Neural progenitor cell (in vitro differentiated cells): ENCODE measurements around the gene ITSN1. TPM values are rescaled to one million over a fixed set of nuclear protein-coding genes. Genes with fewer than 3 reads are reported as not detected.

Experiments used
- DNase-seq: peaks from one replicate; pipeline ENCODE4 v3.0.0-alpha.2; 2016; ENCODE audit warnings: low spot score
- H2AFZ ChIP-seq: fragments of 200-600 bp; sonication (generic); replicated peaks from 2 replicates; pipeline ENCODE4 v1.6.1; 2016; ENCODE audit warnings: antibody characterized with exemption
- H3F3A ChIP-seq: fragments of 200-600 bp; sonication (generic); 2 replicates; pipeline ENCODE4 v1.6.1; 2016; ENCODE audit warnings: antibody characterized with exemption, low read depth
- H3K27ac ChIP-seq: fragments of 200-600 bp; sonication (generic); 2 replicates; pipeline ENCODE4 v1.5.1; 2016; ENCODE audit warnings: mild to moderate bottlenecking
- H3K27me3 ChIP-seq: fragments of 200-600 bp; sonication (generic); 2 replicates; pipeline ENCODE4 v1.6.1; 2016; ENCODE audit warnings: mild to moderate bottlenecking, moderate library complexity
- H3K36me3 ChIP-seq: fragments of 200-600 bp; sonication (generic); 2 replicates; pipeline ENCODE4 v1.5.1; 2016
- H3K4me1 ChIP-seq: fragments of 200-600 bp; sonication (generic); 2 replicates; pipeline ENCODE4 v1.6.1; 2016; ENCODE audit warnings: mixed run types
- H3K4me2 ChIP-seq: fragments of 200-600 bp; sonication (generic); 2 replicates; pipeline ENCODE4 v1.6.1; 2016
- H3K4me3 ChIP-seq: fragments of 200-600 bp; sonication (generic); 2 replicates; pipeline ENCODE4 v1.5.1; 2016
- H3K79me2 ChIP-seq: fragments of 200-600 bp; sonication (generic); 2 replicates; pipeline ENCODE4 v1.6.1; 2016; ENCODE audit warnings: low read depth
- H3K9ac ChIP-seq: fragments of 200-600 bp; sonication (generic); 2 replicates; pipeline ENCODE4 v1.6.1; 2016
- H3K9me3 ChIP-seq: fragments of 200-600 bp; sonication (generic); 2 replicates; pipeline ENCODE4 v1.5.1; 2016; ENCODE audit warnings: low read depth
- H4K20me1 ChIP-seq: fragments of 200-600 bp; sonication (generic); 2 replicates; pipeline ENCODE4 v1.6.1; 2016; ENCODE audit warnings: low read depth
- H3K27ac Mint-ChIP-seq: 3 replicates; pipeline ENCODE4 v1.8.0; 2021; ENCODE audit warnings: mixed read lengths
- H3K27me3 Mint-ChIP-seq: 2 replicates; pipeline ENCODE4 v1.8.0; 2022; ENCODE audit warnings: low read depth, mild to moderate bottlenecking, inconsistent platforms, moderate library complexity, mixed read lengths; ENCODE audit not compliant: insufficient read depth
- H3K36me3 Mint-ChIP-seq: 3 replicates; pipeline ENCODE4 v1.8.0; 2021; ENCODE audit warnings: mixed read lengths
- H3K4me1 Mint-ChIP-seq: 3 replicates; pipeline ENCODE4 v1.8.0; 2021; ENCODE audit warnings: mixed read lengths
- H3K4me3 Mint-ChIP-seq: 3 replicates; pipeline ENCODE4 v1.8.0; 2021; ENCODE audit warnings: mild to moderate bottlenecking, moderate library complexity, mixed read lengths
- H3K9me3 Mint-ChIP-seq: 3 replicates; pipeline ENCODE4 v1.8.0; 2020; ENCODE audit warnings: mixed read lengths
- CTCF ChIP-seq: fragments of 200-600 bp; sonication (generic); IDR thresholded peaks from 2 replicates; pipeline ENCODE4 v1.5.1; 2017; ENCODE audit warnings: antibody characterized with exemption, mild to moderate bottlenecking
- EZH2 ChIP-seq: fragments of 200-600 bp; sonication (generic); IDR thresholded peaks from 2 replicates; pipeline ENCODE4 v1.6.1; 2017; ENCODE audit warnings: antibody characterized with exemption, mild to moderate bottlenecking, moderate library complexity
- EZH2phosphoT487 ChIP-seq: fragments of 200-600 bp; sonication (generic); IDR thresholded peaks from 2 replicates; pipeline ENCODE4 v1.6.1; 2017; ENCODE audit warnings: antibody characterized with exemption
- total RNA-seq: library from RNA; depleted of rRNA; stranded (reverse); fragments of >200 nt; gene quantifications from 2 replicates; pipeline ENCODE4 v1.2.3, GENCODE V29; 2015; ENCODE audit warnings: low replicate concordance

Gene ITSN1
- total RNA-seq, 1 donor from 2014 or later: 136 TPM

- Histone ChIP-seq H3K27ac (no peak overlapping the region), H3K4me1 (peaks cover 4% of the 10 kb centered on the region)
- TF ChIP-seq EZH2 (no peak), EZH2phosphoT487 (no peak), CTCF (no peak)
Measured at GRCh38 chr21:33880626-33881025, 238.3 kb downstream of the ITSN1 start.

GRCh38 chr21:33881689-33882440 lies 239.6 kb downstream of the ITSN1 start:
- Histone ChIP-seq H3K4me3 (no peak overlapping the region), H3K9ac (no peak overlapping the region), H4K20me1 (no peaks in the 10 kb centered on the region), H3K9me3 (no peaks in the 10 kb centered on the region), H2AFZ (no peak overlapping the region), H3K27me3 (no peaks in the 10 kb centered on the region), H3K27ac (no peak overlapping the region), H3K36me3 (no peaks in the 10 kb centered on the region), H3F3A (peaks cover 3% of the 10 kb centered on the region), H3K4me1 (peaks cover 4% of the 10 kb centered on the region), H3K4me2 (no peak overlapping the region), H3K79me2 (no peaks in the 10 kb centered on the region)
- H3K4me1 Mint-ChIP-seq: peaks cover 19% of the 10 kb centered on the region
- no peak overlapping the region for H3K4me3 Mint-ChIP-seq
- peaks cover 14% of the 10 kb centered on the region for H3K27me3 Mint-ChIP-seq
- peaks cover 2% of the 10 kb centered on the region for H3K36me3 Mint-ChIP-seq
- TF ChIP-seq EZH2 (no peak), CTCF (no peak), EZH2phosphoT487 (no peak)
- DNase-seq: no peak
- no peaks in the 10 kb centered on the region for H3K9me3 Mint-ChIP-seq
- no peak overlapping the region for H3K27ac Mint-ChIP-seq

More at GRCh38 chr21:33880626-33881025, 238.3 kb downstream of the ITSN1 start:
- no peak overlapping the region for H3K9ac ChIP-seq
- Mint-ChIP-seq H3K9me3 (no peaks in the 10 kb centered on the region), H3K36me3 (peaks cover 2% of the 10 kb centered on the region), H3K4me1 (peaks cover 19% of the 10 kb centered on the region), H3K27me3 (peaks cover 14% of the 10 kb centered on the region), H3K27ac (no peak overlapping the region), H3K4me3 (no peak overlapping the region)
- H4K20me1 ChIP-seq: no peaks in the 10 kb centered on the region
- no peak for DNase-seq
- H3F3A ChIP-seq: peaks cover 3% of the 10 kb centered on the region
- H3K4me2 ChIP-seq: no peak overlapping the region
- no peaks in the 10 kb centered on the region for H3K9me3 ChIP-seq
- H3K4me3 ChIP-seq: no peak overlapping the region
- no peaks in the 10 kb centered on the region for H3K27me3 ChIP-seq
- H3K36me3 ChIP-seq: no peaks in the 10 kb centered on the region
- H3K79me2 ChIP-seq: no peaks in the 10 kb centered on the region
- no peak overlapping the region for H2AFZ ChIP-seq

GRCh38 chr21:33883118-33883517 lies 240.8 kb downstream of the ITSN1 start:
- Mint-ChIP-seq H3K27me3 (peaks cover 12% of the 10 kb centered on the region), H3K36me3 (peaks cover 2% of the 10 kb centered on the region), H3K4me3 (no peak overlapping the region), H3K9me3 (no peaks in the 10 kb centered on the region), H3K27ac (no peak overlapping the region), H3K4me1 (peaks cover 19% of the 10 kb centered on the region)
- H3K9ac ChIP-seq: no peak overlapping the region
- H3K36me3 ChIP-seq: no peaks in the 10 kb centered on the region
- H3K27ac ChIP-seq: no peak overlapping the region
- H3K4me2 ChIP-seq: no peak overlapping the region
- H2AFZ ChIP-seq: no peak overlapping the region
- H3K9me3 ChIP-seq: no peaks in the 10 kb centered on the region
- peaks cover 6% of the 10 kb centered on the region for H3K4me1 ChIP-seq
- no peak overlapping the region for H3K4me3 ChIP-seq
- peaks cover 3% of the 10 kb centered on the region for H3F3A ChIP-seq
- H4K20me1 ChIP-seq: no peaks in the 10 kb centered on the region
- no peaks in the 10 kb centered on the region for H3K27me3 ChIP-seq
- DNase-seq: no peak
- H3K79me2 ChIP-seq: no peaks in the 10 kb centered on the region
- no peak for TF ChIP-seq EZH2phosphoT487
- TF ChIP-seq CTCF: no peak
- no peak for TF ChIP-seq EZH2
